H1 (cell line): ENCODE results near the gene PLD6. TPM values are rescaled to one million over a fixed set of nuclear protein-coding genes. Genes with fewer than 3 reads are reported as not detected.
A peak's percentile ranks its signal among the peaks of the same experiment; 100 is the strongest.

Source experiments
- CTCF ChIA-PET: fragments of 300-600 bp; sonication (Branson Sonifier 250); formaldehyde crosslinking; loops from one replicate; lab custom pipeline; 2021; ENCODE audit not compliant: partially characterized antibody; lab: Charles Lee
- POLR2A ChIA-PET: fragments of 300-600 bp; sonication (Branson Sonifier 250); formaldehyde crosslinking; loops from one replicate; lab custom pipeline; 2021; ENCODE audit warnings: inconsistent platforms; ENCODE audit not compliant: partially characterized antibody; lab: Charles Lee
- DNase-seq, 2 experiments: peaks; one replicate each; pipeline versions ENCODE4 v3.0.0 to v3.0.0-alpha.2; 2010 to 2022; ENCODE audit warnings: low spot score in 2 of 2, low read depth in 1 of 2, mixed read lengths in 1 of 2
- FAIRE-seq: peaks from 2 replicates; lab custom pipeline; 2011; peaks lifted over from hg19 to GRCh38; lab: Jason Lieb, UNC
- H2AFZ ChIP-seq: 2 replicates; pipeline ENCODE4 v1.8.1; 2012; ENCODE audit warnings: low read length, inconsistent platforms
- H2AK5ac ChIP-seq: 2 replicates; pipeline ENCODE4 v1.6.1; 2013; ENCODE audit warnings: low read depth, low read length
- H2BK120ac ChIP-seq: replicated peaks from 2 replicates; pipeline ENCODE3; 2013; ENCODE audit warnings: low read depth, low read length, inconsistent platforms
- H2BK12ac ChIP-seq: 2 replicates; pipeline ENCODE4 v1.6.1; 2013; ENCODE audit warnings: low read depth, low read length
- H2BK15ac ChIP-seq: 2 replicates; pipeline ENCODE4 v1.6.1; 2013; ENCODE audit warnings: low read length
- H2BK20ac ChIP-seq: 2 replicates; pipeline ENCODE4 v1.6.1; 2013; ENCODE audit warnings: low read length
- H2BK5ac ChIP-seq: 2 replicates; pipeline ENCODE4 v1.6.1; 2013; ENCODE audit warnings: low read depth, low read length
- H3K14ac ChIP-seq: 2 replicates; pipeline ENCODE4 v1.6.1; 2013; ENCODE audit warnings: inconsistent platforms; ENCODE audit not compliant: insufficient read length
- H3K18ac ChIP-seq: 2 replicates; pipeline ENCODE4 v1.6.1; 2013; ENCODE audit warnings: low read length; ENCODE audit errors: extremely low read depth
- H3K23ac ChIP-seq: 2 replicates; pipeline ENCODE4 v1.6.1; 2013; ENCODE audit warnings: inconsistent platforms; ENCODE audit not compliant: insufficient read length
- H3K23me2 ChIP-seq: 2 replicates; pipeline ENCODE4 v1.6.1; 2013; ENCODE audit warnings: low read depth, low read length
- H3K27ac ChIP-seq: 2 replicates; pipeline ENCODE4 v1.6.1; 2011; ENCODE audit warnings: low read depth, low read length, inconsistent platforms
- H3K27me3 ChIP-seq, 4 experiments: replicated peaks in 1 of 4; 1 replicate in 1 of 4; 2 replicates in 3 of 4; pipeline versions ENCODE4 v1.6.1 to v1.8.1; 2011 to 2013; ENCODE audit warnings: low read length in 3 of 4, mild to moderate bottlenecking in 3 of 4, inconsistent platforms in 2 of 4, mixed read lengths in 2 of 4, moderate library complexity in 1 of 4; ENCODE audit not compliant: control insufficient read depth in 3 of 4, insufficient read depth in 3 of 4; ENCODE audit errors: extremely low read depth in 1 of 4
- H3K36me3 ChIP-seq, 4 experiments: 2 replicates each; pipeline versions ENCODE4 v1.6.1 to v1.8.1; 2011 to 2013; ENCODE audit warnings: mild to moderate bottlenecking in 4 of 4, low read length in 3 of 4, moderate library complexity in 2 of 4, control low read depth in 1 of 4, inconsistent platforms in 1 of 4; ENCODE audit not compliant: insufficient read depth in 4 of 4, control insufficient read depth in 2 of 4
- H3K4ac ChIP-seq: replicated peaks from 2 replicates; pipeline ENCODE3; 2013; ENCODE audit warnings: low read length, low read depth, mixed read lengths, inconsistent platforms; ENCODE audit not compliant: insufficient read length
- H3K4me1 ChIP-seq, 4 experiments: replicated peaks in 1 of 4; 1 replicate in 1 of 4; 2 replicates in 3 of 4; pipeline versions ENCODE4 v1.6.1 to v1.8.1; 2011 to 2013; ENCODE audit warnings: low read length in 3 of 4, inconsistent platforms in 2 of 4, mixed read lengths in 1 of 4; ENCODE audit not compliant: insufficient read depth in 4 of 4, control insufficient read depth in 3 of 4
- H3K4me2 ChIP-seq, 2 experiments: 2 replicates each; pipeline versions ENCODE4 v1.6.1 to v1.8.1; 2011 to 2013; ENCODE audit warnings: low read depth in 2 of 2, low read length in 2 of 2, control low read depth in 1 of 2, inconsistent platforms in 1 of 2, mild to moderate bottlenecking in 1 of 2; ENCODE audit not compliant: insufficient read depth in 1 of 2
- H3K4me3 ChIP-seq, 4 experiments: fragments of 200-600, 300-600 bp in 1 of 4; sonication (generic), shearing (Covaris generic), sonication (Bioruptor Twin) in 1 of 4; 2 replicates each; pipeline versions ENCODE4 v1.5.1 to v1.8.1; 2011 to 2016; ENCODE audit warnings: low read length in 4 of 4, low read depth in 3 of 4, control low read depth in 2 of 4, inconsistent platforms in 2 of 4, mild to moderate bottlenecking in 2 of 4, mixed read lengths in 1 of 4, moderate library complexity in 1 of 4; ENCODE audit not compliant: insufficient read depth in 2 of 4; ENCODE audit errors: extremely low read depth in 1 of 4
- H3K56ac ChIP-seq: replicated peaks from 2 replicates; pipeline ENCODE3; 2013; ENCODE audit warnings: low read depth, mild to moderate bottlenecking, mixed read lengths, low read length, inconsistent platforms; ENCODE audit not compliant: insufficient read length
- H3K79me1 ChIP-seq: 2 replicates; pipeline ENCODE4 v1.6.1; 2013; ENCODE audit warnings: low read depth, low read length, control low read depth
- H3K79me2 ChIP-seq, 2 experiments: 2 replicates each; pipeline versions ENCODE4 v1.6.1 to v1.8.1; 2012 to 2013; ENCODE audit warnings: low read length in 2 of 2, mild to moderate bottlenecking in 2 of 2, inconsistent platforms in 1 of 2; ENCODE audit not compliant: insufficient read depth in 2 of 2, control insufficient read depth in 1 of 2
- H3K9ac ChIP-seq, 4 experiments: replicated peaks in 1 of 4; 1 replicate in 1 of 4; 2 replicates in 3 of 4; pipeline versions ENCODE4 v1.6.1 to v1.8.1; 2011 to 2013; ENCODE audit warnings: low read depth in 3 of 4, low read length in 3 of 4, control low read depth in 2 of 4, mild to moderate bottlenecking in 2 of 4, moderate library complexity in 2 of 4, inconsistent platforms in 1 of 4; ENCODE audit errors: extremely low read depth in 1 of 4
- H3K9me3 ChIP-seq, 2 experiments: 2 replicates each; pipeline versions ENCODE4 v1.6.1 to v1.8.1; 2012 to 2013; ENCODE audit warnings: mild to moderate bottlenecking in 2 of 2, moderate library complexity in 2 of 2, control low read depth in 1 of 2, inconsistent platforms in 1 of 2, low read depth in 1 of 2, low read length in 1 of 2, mixed read lengths in 1 of 2; ENCODE audit not compliant: insufficient read depth in 2 of 2
- H4K20me1 ChIP-seq, 2 experiments: replicated peaks in 1 of 2; 2 replicates each; pipeline versions ENCODE3 to v1.8.1; 2011 to 2013; ENCODE audit warnings: inconsistent platforms in 2 of 2, low read length in 2 of 2, mild to moderate bottlenecking in 1 of 2; ENCODE audit not compliant: insufficient read depth in 2 of 2, control insufficient read depth in 1 of 2
- H4K5ac ChIP-seq: 2 replicates; pipeline ENCODE4 v1.6.1; 2013; ENCODE audit warnings: low read length, low read depth, mixed read lengths, inconsistent platforms; ENCODE audit not compliant: insufficient read length
- H4K8ac ChIP-seq: 2 replicates; pipeline ENCODE4 v1.8.0; 2013; ENCODE audit warnings: mild to moderate bottlenecking, moderate library complexity, low read length, inconsistent platforms; ENCODE audit not compliant: insufficient read depth; ENCODE audit errors: extremely low read depth
- H4K91ac ChIP-seq: replicated peaks from 2 replicates; pipeline ENCODE3; 2013; ENCODE audit warnings: low read length, mixed read lengths, inconsistent platforms; ENCODE audit not compliant: insufficient read length
- HDAC6 ChIP-seq: IDR thresholded peaks from one replicate; pipeline ENCODE4 v1.7.1; 2012; ENCODE audit warnings: low read depth, mild to moderate bottlenecking, inconsistent platforms, low read length, moderate library complexity
- WGBS, 2 experiments: shearing (Covaris generic) in 1 of 2; methylation state at CpG; one replicate each; pipeline versions ENCODE4 v1.1.6 to v1.1.7; 2013 to 2015; ENCODE audit warnings: low lambda C conversion rate in 2 of 2, mixed read lengths in 2 of 2, inconsistent platforms in 1 of 2, low coverage in 1 of 2, missing lambda C conversion rate in 1 of 2; ENCODE audit not compliant: insufficient replicate concordance in 2 of 2, insufficient coverage in 1 of 2, insufficient read length in 1 of 2; ENCODE audit errors: extremely low coverage in 1 of 2, missing lambda C conversion rate in 1 of 2; 5-methylcytosine and 5-hydroxymethylcytosine counted together
- polyA plus RNA-seq, 7 experiments: library from polyadenylated mRNA; depleted of rRNA in 3 of 7; stranded (reverse) in 5 of 7; unstranded in 2 of 7; fragments of >200 nt in 5 of 7; fragments of 200-250 nt in 2 of 7; gene quantifications; 1 replicate in 5 of 7; 2 replicates in 1 of 7; 4 replicates in 1 of 7; pipeline versions ENCODE4 v1.2.1 to v1.2.3, GENCODE V29; 2011 to 2013; ENCODE audit warnings: missing spikeins in 2 of 7, mixed read lengths in 2 of 7
- total RNA-seq: library from RNA; stranded (reverse); fragmentation: NEBNext Ultra II Directional; extraction: Animal tissue kit (Norgen Biotek cat#: 25700); gene quantifications from 2 replicates; pipeline ENCODE4 v1.2.1, GENCODE V29; 2021
- TF ChIP-seq, protein P1 (sequence below), 3 experiments: IDR thresholded peaks; 1 replicate in 2 of 3; 2 replicates in 1 of 3; pipeline versions ENCODE4 v1.5.1 to v1.6.1; 2011; ENCODE audit warnings: low read length in 3 of 3, mild to moderate bottlenecking in 3 of 3, inconsistent platforms in 2 of 3, low read depth in 1 of 3, moderate library complexity in 1 of 3; ENCODE audit not compliant: insufficient read depth in 1 of 3; ENCODE audit errors: control extremely low read depth in 1 of 3
- TF ChIP-seq, protein P2 (sequence below): IDR thresholded peaks from 2 replicates; pipeline ENCODE4 v1.6.1; 2011; ENCODE audit warnings: low read depth, mild to moderate bottlenecking, low read length; ENCODE audit not compliant: insufficient read depth

PLD6 gene
- total and polyA plus RNA-seq, 2 of the 8 experiments (the other 6 are each of a cell fraction or from before 2014, with no cell fraction given), result 0.20 to 0.22 TPM

DNA sequence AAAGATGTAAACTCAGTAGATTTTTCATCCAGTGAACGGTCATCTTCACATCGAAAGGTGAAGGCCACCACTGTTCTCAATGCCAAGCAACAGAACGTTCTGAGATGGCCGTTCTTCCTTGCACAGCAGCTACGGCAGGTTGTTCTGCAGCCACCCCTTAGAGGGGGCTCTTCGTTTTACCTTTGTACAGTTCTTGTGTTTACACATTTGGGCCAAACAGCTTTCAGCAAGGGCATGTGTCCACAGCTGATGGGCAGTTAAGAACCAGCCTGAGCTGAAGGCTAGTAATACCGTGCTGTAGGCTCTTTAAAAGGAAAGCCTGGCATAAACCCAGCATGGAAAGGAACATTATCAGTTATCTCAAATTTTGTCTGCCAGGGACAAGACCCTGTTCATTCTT is 15.9 kb downstream of the PLD6 start:
- FAIRE-seq, result no peak
- Histone ChIP-seq H3K14ac (no peak overlapping the region), H4K8ac (no peak overlapping the region), H3K4me1 (peaks cover 0 to 3% (median under 1%) of the 10 kb centered on the region in 4 experiments; a peak in 3 of 7 replicates), H4K91ac (no peak overlapping the region), H3K36me3 (no peaks in the 10 kb centered on the region; a peak in 2 of 8 replicates), H2BK5ac (no peak overlapping the region; the same call in 1 of the 2 replicates), H3K23ac (no peak overlapping the region), H3K56ac (no peak overlapping the region), H3K4ac (no peak overlapping the region), H3K27me3 (no peaks in the 10 kb centered on the region), H3K18ac (no peak overlapping the region)
- POLR2A ChIA-PET, result no interaction called here
- no peak for TF ChIP-seq HDAC6
- TF ChIP-seq, protein P1, sequence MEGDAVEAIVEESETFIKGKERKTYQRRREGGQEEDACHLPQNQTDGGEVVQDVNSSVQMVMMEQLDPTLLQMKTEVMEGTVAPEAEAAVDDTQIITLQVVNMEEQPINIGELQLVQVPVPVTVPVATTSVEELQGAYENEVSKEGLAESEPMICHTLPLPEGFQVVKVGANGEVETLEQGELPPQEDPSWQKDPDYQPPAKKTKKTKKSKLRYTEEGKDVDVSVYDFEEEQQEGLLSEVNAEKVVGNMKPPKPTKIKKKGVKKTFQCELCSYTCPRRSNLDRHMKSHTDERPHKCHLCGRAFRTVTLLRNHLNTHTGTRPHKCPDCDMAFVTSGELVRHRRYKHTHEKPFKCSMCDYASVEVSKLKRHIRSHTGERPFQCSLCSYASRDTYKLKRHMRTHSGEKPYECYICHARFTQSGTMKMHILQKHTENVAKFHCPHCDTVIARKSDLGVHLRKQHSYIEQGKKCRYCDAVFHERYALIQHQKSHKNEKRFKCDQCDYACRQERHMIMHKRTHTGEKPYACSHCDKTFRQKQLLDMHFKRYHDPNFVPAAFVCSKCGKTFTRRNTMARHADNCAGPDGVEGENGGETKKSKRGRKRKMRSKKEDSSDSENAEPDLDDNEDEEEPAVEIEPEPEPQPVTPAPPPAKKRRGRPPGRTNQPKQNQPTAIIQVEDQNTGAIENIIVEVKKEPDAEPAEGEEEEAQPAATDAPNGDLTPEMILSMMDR (IDR thresholded peaks at IDR 0.05; ENCODE audit: control extremely low read depth in 1 of 3, insufficient read depth in 1 of 3, low read depth in 1 of 3, low read length in 3 of 3), result peak in 1 of 3 experiments; percentile 3; a peak in 1 of 4 replicates
- TF ChIP-seq, protein P2, sequence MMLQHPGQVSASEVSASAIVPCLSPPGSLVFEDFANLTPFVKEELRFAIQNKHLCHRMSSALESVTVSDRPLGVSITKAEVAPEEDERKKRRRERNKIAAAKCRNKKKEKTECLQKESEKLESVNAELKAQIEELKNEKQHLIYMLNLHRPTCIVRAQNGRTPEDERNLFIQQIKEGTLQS, result no peak
- TF ChIP-seq, all 59 proteins: peak for 1
- no peak overlapping the region for H3K4me3 ChIP-seq
- no peaks in the 10 kb centered on the region for H3K23me2 ChIP-seq
- no peak overlapping the region for H2BK20ac ChIP-seq
- H2AK5ac ChIP-seq, result no peak overlapping the region
- no peak overlapping the region for H4K5ac ChIP-seq
- no peak for DNase-seq
- 86% methylated on average over 7 of the region's 7 CpGs; no CpG with 5 or more reads in 1 of the 2 experiments for WGBS, 2 experiments
- H3K4me2 ChIP-seq, result no peak overlapping the region
- H3K79me2 ChIP-seq, result no peaks in the 10 kb centered on the region
- H2BK120ac ChIP-seq, result no peak overlapping the region
- H4K20me1 ChIP-seq, result no peaks in the 10 kb centered on the region
- H2BK15ac ChIP-seq, result no peak overlapping the region
- no peaks in the 10 kb centered on the region for H3K79me1 ChIP-seq
- CTCF ChIA-PET, result interaction anchor here (0.9 to 1.7 kb wide), 7 partner anchors 9 to 60 kb away, joined by 3 to 5 read pairs (median 4); no protein-coding TSS in a partner anchor
- H3K27ac ChIP-seq, result no peak overlapping the region
- H2BK12ac ChIP-seq, result no peak overlapping the region
- H2AFZ ChIP-seq, result no peak overlapping the region
- no peak overlapping the region for H3K9ac ChIP-seq
- no peaks in the 10 kb centered on the region for H3K9me3 ChIP-seq
